Uterus (tissue), 4 donors: ENCODE data around the gene SP5. TPM values are rescaled to one million over a fixed set of nuclear protein-coding genes. Genes with fewer than 3 reads are reported as not detected.
A peak's percentile ranks its signal among the peaks of the same experiment; 100 is the strongest.

Experiments used
- DNase-seq, 2 donors: peaks; one replicate each; pipeline ENCODE4 v3.0.0-alpha.2; 2019 to 2020
- H3K27ac ChIP-seq, 2 donors: fragments of 200-600 bp; sonication (generic); 1 replicate in 1 of 2; 2 replicates in 1 of 2; pipeline ENCODE4 v1.5.1; 2016 to 2018
- H3K27me3 ChIP-seq, 2 donors: fragments of 200-600 bp; sonication (generic); one replicate each; pipeline ENCODE4 v1.5.1; 2018 to 2019; ENCODE audit warnings: control low read depth in 1 of 2
- H3K36me3 ChIP-seq, 2 donors: fragments of 200-600 bp; sonication (generic); one replicate each; pipeline ENCODE4 v1.5.1; 2019; ENCODE audit warnings: control low read depth in 1 of 2
- H3K4me1 ChIP-seq, 2 donors: fragments of 200-600 bp; sonication (generic); one replicate each; pipeline ENCODE4 v1.5.1; 2018 to 2019; ENCODE audit warnings: control low read depth in 1 of 2
- H3K4me3 ChIP-seq, 2 donors: fragments of 200-600 bp; sonication (generic); 1 replicate in 1 of 2; 2 replicates in 1 of 2; pipeline ENCODE4 v1.5.1; 2018 to 2019; ENCODE audit warnings: mild to moderate bottlenecking in 1 of 2
- H3K9me3 ChIP-seq, 2 donors: fragments of 200-600 bp; sonication (generic); one replicate each; pipeline ENCODE4 v1.5.1; 2019; ENCODE audit warnings: control low read depth in 1 of 2
- CTCF ChIP-seq, 4 experiments: fragments of 200-600 bp in 2 of 4; fragments of 450-650 bp in 2 of 4; sonication (generic) in 2 of 4; IDR thresholded peaks; one replicate each; pipeline ENCODE4 v1.5.1; 2016 to 2019; ENCODE audit warnings: antibody characterized with exemption in 4 of 4, mild to moderate bottlenecking in 2 of 4, moderate library complexity in 1 of 4
- POLR2A ChIP-seq, 2 donors: fragments of 450-650 bp; IDR thresholded peaks; one replicate each; pipeline ENCODE4 v1.6.1; 2016; ENCODE audit warnings: antibody characterized with exemption in 2 of 2, mild to moderate bottlenecking in 1 of 2, moderate library complexity in 1 of 2
- intact Hi-C: fragments of 100-400 bp; cut with DNase I; formaldehyde crosslinking; loops from one replicate; pipeline ENCODE4 v1.15.1; 2023; ENCODE audit warnings: low total_unique reads
- total RNA-seq, 4 donors: library from RNA; depleted of rRNA in 3 of 4; stranded (reverse); fragments of >200 nt in 3 of 4; gene quantifications; one replicate each; pipeline versions ENCODE4 v1.1.0 to v1.2.4, GENCODE V29; 2014 to 2023
- donor health status: DM: yes; HTN: yes; CAD: no.

SP5 gene
- total RNA-seq, 4 donors from 2014 or later = 0.90 to 4.2 (median 1.0) TPM; not detected in 1

GRCh38 chr2:170701011-170701410, 14.1 kb upstream of the SP5 start:
- Histone ChIP-seq H3K9me3 (no peaks in the 10 kb centered on the region), H3K27ac (no peak overlapping the region), H3K4me1 (no peaks in the 10 kb centered on the region), H3K27me3 (no peaks in the 10 kb centered on the region), H3K4me3 (no peak overlapping the region), H3K36me3 (no peaks in the 10 kb centered on the region)
- no peak for DNase-seq
- no peak for TF ChIP-seq POLR2A (IDR thresholded peaks at IDR 0.05)
- no peak for TF ChIP-seq CTCF (IDR thresholded peaks at IDR 0.05)
- intact Hi-C loops = no loop called here

- Histone ChIP-seq H3K9me3 (no peaks in the 10 kb centered on the region), H3K27ac (no peak overlapping the region), H3K4me3 (no peak overlapping the region), H3K36me3 (no peaks in the 10 kb centered on the region), H3K4me1 (no peaks in the 10 kb centered on the region), H3K27me3 (no peaks in the 10 kb centered on the region)
- no peak for TF ChIP-seq POLR2A (IDR thresholded peaks at IDR 0.05)
- TF ChIP-seq CTCF (IDR thresholded peaks at IDR 0.05) = no peak
- no peak for DNase-seq
- intact Hi-C loops = no loop called here
Observed at GRCh38 chr2:170703776-170704476, 11.2 kb upstream of the SP5 start.

- no peaks in the 10 kb centered on the region for H3K4me1 ChIP-seq
- H3K4me3 ChIP-seq = no peak overlapping the region
- DNase-seq = peak; percentile 18 to 29
- no peaks in the 10 kb centered on the region for H3K9me3 ChIP-seq
- TF ChIP-seq CTCF (IDR thresholded peaks at IDR 0.05) (no peak), POLR2A (IDR thresholded peaks at IDR 0.05) (no peak)
- H3K36me3 ChIP-seq = no peaks in the 10 kb centered on the region
- intact Hi-C loops = no loop called here
- peak overlapping the region; percentile 21 to 36 for H3K27ac ChIP-seq
- no peaks in the 10 kb centered on the region for H3K27me3 ChIP-seq
Observed at GRCh38 chr2:170707821-170708795, 7.0 kb upstream of the SP5 start.

GRCh38 chr2:170710609-170710979, 4.5 kb upstream of the SP5 start:
- Histone ChIP-seq H3K9me3 (no peaks in the 10 kb centered on the region), H3K27ac (no peak overlapping the region), H3K36me3 (no peaks in the 10 kb centered on the region), H3K27me3 (no peaks in the 10 kb centered on the region), H3K4me1 (no peaks in the 10 kb centered on the region), H3K4me3 (no peak overlapping the region)
- intact Hi-C loops = no loop called here
- no peak for TF ChIP-seq CTCF (IDR thresholded peaks at IDR 0.05)
- TF ChIP-seq POLR2A (IDR thresholded peaks at IDR 0.05) = no peak
- no peak for DNase-seq
